NOMO-1 treated with dmso at 0.1 percent for 144 hours (cell line): ENCODE data around the gene FARP1.

Source experiments
- DNase-seq: peaks from one replicate; lab custom pipeline; 2025; ENCODE audit not compliant: unreplicated experiment; lab: John Stamatoyannopoulos, UW

Gene FARP1

DNA sequence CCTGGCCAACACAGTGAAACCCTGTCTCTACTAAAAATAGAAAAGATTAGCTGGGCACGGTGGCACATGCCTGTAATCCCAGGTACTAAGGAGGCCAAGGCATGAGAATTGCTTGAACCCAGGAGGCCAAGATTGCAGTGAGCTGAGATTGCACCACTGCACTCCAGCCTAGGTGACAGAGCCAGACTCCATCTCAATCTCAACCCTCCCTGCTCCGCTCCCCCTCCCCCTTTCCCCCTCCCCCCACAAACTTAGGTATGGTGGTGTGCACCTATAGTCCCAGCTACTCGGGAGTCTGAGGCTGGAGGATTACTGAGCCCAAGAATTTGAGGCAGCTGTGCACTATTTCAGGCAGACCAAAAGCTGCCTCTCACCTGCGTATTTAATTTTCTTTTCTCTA lies 55.8 kb downstream of the FARP1 start:
- no peak for DNase-seq

DNA sequence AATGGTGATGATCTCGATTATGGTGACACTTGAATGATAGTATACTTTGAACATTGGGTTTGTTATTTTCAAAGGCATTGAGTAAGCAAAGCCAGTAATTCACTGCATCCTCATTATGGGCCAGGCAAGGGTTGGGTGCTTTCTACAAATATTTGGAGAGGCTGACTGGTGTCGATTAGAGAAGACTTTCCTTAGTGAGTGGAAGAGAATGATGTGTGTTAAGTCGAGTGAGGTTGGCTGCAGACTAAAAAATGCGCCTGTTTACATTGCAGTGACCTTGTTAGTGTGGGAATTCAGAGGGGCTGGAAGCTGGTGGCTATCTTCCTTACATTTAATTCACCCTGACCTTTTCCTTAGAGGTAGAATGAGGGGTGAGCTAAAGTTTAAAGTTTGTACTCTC lies 56.6 kb downstream of the FARP1 start:
- DNase-seq: no peak

DNA sequence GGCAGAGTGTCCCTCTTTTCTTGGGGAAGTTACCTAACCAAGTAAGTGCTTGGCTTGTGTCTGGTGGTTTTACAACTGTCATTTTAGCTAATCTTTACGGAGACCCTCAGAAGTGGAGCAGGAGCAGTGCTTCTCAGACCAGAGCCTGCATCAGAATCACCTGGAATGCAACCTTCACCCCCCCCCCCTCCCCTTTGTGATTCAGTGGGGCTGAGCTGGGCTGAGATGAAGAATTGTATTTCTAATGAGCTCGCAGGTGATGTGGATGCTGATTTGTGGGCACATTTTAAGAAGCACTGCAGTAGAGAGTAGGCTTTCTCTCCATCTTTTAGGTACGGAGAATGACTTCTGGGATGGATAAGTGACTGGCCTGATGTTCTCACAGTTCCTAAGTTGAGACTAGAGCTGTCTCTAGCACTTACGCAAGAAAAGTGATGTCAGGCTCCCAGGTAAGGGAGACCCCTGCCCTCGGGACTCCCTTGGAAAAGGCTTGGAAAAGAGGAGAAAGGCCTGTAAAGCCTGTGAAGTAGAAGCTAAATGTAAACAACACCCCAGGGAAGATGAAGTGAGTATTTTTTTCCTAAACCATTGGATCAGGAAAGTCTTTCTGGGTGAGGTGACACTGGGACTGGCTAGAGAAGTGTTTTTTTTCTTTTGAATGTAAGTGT lies 57.5 kb downstream of the FARP1 start:
- no peak for DNase-seq

DNA sequence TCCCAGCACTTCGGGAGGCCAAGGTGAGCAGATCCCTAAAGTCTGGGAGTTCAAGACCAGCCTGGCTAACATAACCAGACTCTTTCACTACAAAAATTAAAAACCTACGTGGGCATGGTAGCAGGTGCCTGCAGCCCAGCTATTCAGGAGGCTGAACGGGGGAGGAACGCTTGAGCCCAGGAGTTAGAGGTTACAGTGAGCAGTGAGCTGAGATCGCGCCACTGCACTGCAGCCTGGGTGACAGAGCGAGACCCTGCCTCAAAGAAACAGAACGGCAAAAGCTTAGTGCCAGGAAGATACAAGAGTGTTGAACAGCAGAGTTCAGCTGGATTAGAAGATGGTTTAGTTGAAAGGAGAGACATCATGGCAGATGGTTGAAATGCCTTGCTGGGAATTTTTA lies 58.3 kb downstream of the FARP1 start:
- no peak for DNase-seq

DNA sequence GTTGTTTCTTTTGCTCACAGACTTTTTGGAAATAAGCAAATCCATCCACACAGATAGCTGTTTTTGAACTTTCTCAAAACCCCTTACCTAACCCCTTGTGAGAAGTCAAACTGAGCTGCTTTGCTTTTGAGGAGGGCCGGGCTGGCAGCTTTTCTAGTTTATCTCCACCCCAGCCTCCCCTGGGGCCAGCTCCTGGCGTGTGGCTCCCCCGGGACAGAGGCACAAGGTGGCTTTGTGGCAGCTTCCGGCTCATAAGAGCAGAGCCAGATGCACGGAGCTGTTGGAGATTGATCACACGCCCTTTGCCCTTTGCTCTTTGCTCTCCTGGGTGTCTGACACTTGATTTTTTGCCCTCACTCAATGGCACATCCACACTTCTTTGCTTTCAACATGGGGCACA lies 59.1 kb downstream of the FARP1 start:
- DNase-seq: no peak

DNA sequence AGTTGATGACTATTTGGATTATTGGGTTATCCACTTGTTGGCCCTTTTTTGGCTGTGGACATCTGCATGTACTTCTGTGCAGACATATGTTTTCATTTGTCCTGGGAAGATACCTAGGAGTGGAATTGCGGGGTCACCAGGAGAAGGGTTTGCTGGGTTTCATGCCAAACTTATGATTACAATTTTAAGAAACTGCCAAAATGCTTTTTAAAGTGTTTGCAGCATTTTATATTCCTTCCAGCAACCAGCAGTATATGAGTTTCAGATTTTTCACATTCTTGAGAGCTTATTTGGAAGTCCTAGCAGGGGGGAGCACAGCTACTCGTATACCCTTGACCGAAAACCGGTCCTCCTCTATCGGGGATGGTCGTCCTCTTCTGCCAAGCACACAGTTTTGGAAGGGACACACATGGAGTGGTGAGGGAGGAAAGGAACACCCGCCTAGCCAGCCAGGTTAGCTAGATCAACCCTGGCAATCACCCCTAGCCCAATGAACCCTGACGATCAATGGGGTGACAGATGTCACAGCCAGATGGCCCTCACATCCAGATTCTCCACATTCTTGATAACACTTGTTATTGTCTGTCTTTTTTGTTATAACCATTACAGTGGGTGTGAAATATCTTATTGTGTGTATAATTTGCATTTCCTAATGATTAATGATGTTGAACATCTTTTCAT lies 60.9 kb downstream of the FARP1 start:
- no peak for DNase-seq

DNA sequence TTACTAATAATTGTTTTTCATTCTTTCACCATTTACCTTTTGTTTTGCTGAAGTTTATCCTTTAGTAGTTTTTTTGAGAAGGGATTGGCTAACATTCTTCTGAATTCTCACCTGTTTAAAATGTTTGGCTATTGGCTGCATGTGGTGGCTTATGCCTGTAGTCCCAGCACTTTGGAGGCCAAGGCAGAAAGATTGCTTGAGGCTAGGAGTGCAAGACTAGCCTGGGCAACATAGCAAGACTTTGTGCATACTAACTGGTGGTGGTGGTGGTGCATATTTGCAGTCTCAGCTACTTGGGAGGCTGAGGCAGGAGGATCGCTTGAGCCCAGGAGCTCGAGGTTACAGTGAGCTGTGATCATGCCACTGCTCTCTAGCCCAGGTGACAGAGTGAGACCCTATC lies 61.7 kb downstream of the FARP1 start:
- no peak for DNase-seq

DNA sequence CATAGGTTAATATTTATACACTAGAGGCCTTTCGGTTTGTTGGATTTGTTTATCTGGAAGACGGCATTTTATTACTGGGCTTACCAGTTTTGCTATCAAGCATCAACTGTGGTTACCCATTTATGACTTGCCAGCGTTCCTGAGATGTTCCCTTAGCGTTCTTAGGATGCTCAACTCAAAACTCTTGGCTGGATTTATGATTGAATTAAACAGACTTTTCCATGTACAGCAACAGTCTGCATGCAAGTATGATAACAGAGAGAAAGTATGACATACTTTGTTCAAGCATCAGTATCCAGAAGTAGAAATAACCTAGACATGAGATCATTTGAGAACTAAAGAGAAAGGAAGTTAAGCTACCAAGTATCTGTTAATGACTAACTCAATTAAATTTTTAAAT lies 64.1 kb downstream of the FARP1 start:
- no peak for DNase-seq

DNA sequence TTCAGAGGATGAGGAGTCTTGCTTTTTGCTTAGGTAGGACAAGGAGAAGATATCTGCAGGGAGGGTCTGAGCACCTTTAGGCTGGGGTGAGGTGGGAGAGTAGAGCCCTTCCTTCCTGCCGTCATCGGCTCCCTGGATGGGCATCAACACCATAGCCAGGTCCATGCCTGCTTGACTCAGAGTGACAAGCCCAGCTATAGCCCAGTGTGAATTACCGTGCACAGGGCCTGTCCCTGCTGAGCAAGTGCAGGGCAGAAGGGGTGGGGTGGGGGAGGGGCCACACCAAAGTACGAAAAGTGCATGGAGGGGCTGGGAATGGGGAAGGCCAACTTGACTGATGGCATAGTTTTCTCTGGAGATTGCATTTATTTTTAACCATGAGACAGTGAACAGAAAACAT lies 64.5 kb downstream of the FARP1 start:
- no peak for DNase-seq

DNA sequence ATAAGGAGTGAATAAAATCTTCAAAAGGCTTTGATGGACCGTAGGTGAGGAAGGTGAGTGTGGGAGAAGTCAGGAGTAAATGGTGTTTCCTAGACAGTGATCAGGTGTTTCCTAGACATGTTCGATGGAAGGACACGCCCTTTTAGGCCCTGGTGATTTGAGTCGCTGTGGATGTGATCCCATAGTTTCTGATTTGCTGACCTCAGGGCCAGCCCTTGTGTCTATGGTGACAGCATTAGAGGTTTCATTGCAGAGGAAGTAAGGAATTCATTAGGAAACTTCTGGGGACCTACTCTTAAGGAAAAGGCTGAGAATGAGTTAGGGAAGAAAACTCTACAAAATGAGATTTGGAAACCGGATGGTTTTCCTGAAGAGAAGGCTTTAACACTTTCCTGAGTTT lies 65.7 kb downstream of the FARP1 start:
- DNase-seq: no peak

DNA sequence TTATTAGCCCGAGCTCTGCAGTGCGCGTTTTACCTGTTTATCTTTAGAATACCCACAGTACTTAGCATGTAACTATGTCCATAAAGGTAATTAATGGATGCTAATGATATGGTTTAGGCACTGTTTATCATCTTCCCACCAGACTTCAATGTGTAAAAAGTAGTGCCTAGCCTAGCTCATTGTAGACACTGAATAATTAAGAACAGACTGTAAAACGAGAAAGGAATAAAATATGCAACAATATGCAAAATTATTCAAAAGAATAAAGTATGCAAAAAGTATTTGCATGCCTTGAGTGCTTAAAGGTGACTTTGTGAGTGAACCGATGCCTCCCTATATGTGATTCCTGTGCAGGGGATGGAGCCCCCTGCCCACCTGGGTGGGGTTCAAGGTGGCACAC lies 69.9 kb downstream of the FARP1 start:
- no peak for DNase-seq

DNA sequence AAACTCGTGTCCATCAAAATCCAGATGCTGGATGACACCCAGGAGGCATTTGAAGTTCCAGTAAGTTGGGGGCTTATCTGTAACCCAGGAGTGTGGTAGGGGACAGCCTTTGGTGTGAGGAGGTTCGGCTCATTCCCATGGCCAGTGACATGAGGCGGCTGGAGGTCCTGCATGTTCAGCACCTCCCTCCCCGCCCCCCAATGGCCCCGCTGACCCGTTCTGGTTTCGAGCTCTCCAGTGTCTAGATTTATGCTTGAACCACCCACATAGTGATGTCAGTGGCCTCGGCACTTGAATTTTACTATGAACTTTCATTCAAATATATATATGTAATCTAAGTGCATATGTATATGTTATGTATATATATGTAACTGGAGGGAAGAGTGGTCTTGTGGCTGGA lies 70.5 kb downstream of the FARP1 start:
- DNase-seq: no peak

DNA sequence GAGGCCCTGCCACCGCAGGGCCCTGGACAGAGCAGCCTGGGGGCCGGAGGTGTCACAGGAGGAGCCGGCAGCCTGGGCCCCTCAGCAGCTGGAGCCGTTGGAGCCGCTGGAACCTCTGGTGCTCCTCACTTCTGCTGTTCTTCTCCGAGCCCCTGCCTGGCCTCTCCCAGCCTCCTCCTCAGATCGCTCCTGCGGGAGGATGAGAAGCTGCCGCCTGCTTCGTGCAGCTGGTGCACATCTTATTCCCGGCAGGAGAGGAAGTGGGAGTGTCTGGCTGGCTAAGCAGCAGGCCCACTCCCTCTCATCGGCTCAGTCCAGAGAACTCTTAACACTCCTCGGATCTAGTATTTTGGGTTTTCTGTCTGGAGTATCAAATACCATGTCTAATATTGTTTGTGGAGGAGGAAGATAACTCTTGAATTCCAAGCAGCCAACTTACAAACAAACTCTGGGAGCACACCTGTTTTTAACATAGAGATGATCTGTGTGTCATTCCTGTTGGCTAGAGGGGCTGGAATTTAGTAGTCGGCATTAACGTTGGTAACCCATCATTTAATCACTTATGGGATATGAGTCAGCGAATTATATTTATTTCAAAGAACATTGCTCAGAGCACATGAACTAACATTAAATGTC lies 71.2 kb downstream of the FARP1 start:
- no peak for DNase-seq

DNA sequence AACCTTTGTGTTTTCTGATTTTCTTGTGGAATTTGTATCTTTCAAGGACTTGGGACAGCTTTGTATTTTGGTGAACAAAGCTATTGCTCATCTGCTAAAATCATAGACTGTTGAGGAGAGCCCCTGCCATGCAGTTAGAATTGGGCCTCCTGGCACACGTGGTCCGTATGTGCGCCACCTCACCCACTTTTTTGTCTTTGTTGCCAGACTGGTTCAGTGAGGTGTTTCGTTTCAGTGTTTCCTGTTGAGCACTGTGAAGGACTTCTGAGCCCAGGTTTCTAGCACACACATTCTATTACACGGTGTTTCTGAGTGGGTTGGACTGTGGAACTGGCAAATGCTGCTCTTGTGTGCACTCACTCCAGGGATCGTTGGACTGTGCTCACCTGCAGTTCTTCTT lies 71.8 kb downstream of the FARP1 start:
- no peak for DNase-seq

DNA sequence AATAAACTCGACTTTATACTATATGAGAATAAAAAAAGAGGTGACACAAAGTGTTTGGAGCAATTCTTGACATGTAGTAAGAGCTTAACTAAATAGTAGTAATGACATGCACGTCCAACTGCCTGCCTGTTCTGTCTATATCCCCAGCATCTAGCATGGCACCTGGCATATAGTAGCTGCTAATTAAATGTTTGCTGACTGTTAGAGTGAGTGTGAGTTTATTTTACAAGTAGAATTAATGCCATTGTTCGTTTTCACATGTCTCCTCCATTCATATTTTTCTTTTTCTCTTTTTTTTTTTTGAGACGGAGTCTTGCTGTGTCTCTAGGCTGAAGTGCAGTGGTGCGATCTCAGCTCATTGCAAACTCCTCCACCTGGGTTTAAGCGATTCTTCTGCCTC lies 72.6 kb downstream of the FARP1 start:
- no peak for DNase-seq

DNA sequence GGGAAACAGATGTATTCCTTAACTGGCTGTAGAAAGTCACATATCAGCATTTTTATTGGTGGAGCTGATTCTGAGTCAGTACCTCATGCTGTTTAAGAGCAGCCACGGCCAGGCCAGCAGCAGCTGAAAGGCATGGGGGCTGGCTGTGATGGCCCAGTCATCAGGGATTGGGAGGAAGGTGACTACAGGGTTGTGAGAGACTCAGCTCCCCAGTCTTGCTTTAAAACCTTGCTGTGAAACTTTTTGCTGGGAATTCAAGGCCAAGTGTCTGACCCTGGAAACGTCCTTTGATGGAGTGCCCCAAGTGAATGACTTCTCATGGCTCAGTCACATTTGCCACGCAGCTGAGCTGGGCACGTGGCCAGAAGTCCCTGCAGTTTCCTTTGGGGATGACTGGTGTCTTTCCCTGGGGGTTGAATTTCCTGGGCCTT lies 73.3 kb downstream of the FARP1 start:
- DNase-seq: no peak

DNA sequence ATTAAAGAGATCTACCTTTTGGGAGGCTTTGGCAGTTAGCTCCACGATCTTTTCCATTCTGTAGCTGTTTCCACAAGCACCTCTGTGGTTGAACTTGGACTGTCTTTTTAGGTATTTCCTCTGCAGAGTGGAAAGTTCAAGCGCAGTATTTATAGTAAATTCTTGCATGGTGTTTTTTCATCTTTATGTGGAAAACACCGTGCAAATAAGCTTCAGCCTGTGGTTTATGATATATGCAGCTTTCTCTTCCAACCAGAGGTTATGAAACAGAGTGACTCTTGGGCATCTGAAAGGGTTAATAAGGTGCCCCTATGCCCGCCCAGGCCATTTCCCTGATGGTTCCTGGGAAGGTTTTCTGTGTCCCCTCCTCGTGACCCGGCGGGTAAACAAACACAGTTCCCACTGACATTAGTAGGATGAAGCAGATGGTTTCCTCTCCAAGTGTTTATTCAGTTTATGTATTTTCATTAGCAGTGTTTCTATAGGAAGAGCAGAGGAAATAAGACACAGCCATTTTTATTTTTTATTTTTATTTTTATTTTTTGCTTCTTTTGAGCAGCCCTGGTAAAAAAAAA lies 73.9 kb downstream of the FARP1 start:
- no peak for DNase-seq

DNA sequence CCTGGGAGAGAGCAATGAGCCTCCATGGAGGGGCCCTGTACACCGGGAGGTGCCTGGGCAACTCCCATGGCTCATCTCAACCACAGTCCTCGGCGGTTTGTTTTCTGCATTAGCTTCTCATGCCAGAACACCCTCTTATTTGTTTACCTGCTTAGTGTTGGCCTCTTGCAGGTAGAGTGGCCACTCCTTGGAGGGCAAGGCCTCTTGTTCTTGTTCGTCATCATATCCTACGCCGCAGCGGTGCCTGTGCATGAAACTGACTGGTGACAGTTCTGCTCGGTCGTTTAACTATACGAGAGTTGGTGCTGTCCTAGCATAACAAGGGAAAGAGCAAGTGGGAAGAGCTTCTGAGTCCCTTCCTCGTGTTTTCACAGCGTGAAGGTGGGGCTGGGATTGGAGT lies 74.7 kb downstream of the FARP1 start:
- no peak for DNase-seq

DNA sequence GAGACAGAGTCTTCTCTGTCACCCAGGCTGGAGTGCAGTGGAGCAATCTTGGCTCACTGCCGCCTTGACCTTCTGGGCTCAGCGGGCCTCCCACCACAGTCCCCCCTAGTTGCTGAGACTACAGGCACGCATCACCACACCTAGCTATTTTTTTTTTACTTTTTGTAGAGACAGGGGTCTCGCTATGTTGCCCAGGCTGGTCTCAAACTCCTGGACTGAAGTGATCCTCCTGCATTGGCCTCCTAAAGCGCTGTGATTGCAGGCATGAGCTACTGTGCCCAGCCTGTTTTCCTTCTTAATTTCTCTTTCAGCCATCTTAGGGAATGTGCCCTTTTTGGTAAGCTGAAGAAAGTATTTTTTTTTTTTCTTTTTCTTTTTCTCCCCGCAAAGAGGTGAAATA lies 76.8 kb downstream of the FARP1 start:
- no peak for DNase-seq

DNA sequence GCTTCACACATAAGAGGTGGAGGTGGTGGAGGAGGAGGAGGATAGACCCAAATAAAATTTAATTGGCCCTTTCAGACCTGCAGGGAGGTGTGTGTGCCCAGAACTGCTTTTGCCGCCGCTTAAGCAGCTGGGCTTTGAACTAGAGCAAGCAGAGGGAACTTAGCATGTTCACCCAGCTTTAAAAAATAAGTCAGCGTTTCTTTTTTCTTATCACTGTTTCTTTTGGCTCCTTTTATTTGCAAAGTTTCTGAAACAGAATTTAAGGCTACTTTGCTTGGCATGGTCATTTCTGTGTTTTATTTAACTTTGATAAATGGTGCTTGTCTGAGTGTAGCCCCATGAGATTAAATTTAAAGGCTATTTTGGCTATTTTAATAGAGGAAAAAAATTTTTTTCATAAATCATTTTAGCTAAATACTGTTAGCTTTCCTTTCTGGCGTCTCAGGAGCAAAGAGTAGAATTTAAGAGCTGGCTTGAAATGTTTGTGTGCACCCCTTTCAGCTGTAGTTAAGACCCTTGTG lies 77.4 kb downstream of the FARP1 start:
- DNase-seq: no peak

DNA sequence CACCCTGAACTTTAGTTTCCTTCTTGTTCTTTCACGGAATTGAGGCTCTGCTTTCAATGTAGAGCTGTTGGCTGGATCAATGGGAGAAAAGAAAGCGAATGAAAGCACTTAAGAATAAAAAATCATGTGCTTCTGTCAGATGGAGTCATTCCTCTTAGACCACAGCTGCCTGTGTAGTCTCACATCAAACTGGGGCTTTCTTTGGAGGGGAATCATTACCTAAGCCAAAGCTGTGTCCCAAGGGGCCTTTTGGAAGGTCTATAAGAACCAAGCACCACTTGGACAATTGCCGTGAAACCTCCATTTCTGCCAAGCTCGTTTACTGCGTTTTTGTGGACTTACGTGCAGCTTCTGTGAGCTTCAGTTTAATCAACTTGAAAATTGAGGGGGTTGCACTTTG lies 78.3 kb downstream of the FARP1 start:
- DNase-seq: no peak

DNA sequence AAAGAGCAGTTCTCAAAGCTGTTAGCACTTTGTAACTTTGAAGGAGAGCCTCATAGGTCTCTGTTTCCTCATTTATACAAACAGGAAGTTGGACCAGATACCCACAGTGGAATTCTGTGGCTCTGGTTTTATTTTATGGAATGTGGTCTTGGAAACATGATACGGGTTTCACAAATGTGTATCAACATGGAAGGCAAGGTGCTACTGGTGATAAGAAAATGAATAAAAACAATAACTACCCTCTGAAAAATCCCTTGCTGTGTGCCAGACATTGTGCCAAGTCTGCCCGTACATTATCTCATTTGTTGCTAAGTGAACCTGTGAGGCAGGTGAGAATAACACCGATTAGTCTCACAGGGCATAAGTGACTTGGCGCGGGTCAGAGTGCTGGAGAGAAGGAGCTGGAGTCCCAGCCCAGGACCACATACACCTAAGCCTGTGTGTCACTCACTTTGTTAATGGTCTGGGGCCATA lies 79.2 kb downstream of the FARP1 start:
- no peak for DNase-seq
